NCI-H2227 (cell line): ENCODE data around the gene IFT122.
A peak's percentile ranks its signal among the peaks of the same experiment; 100 is the strongest.

Experiments used
- DNase-seq: peaks from one replicate; lab custom pipeline; 2025; ENCODE audit not compliant: unreplicated experiment; lab: John Stamatoyannopoulos, UW

Gene IFT122

GRCh38 chr3:129439226-129439816 is 703 bp upstream of the IFT122 start:
- no peak for DNase-seq

- DNase-seq = no peak
Observed at GRCh38 chr3:129440618-129441190, 680 bp downstream of the IFT122 start.

GRCh38 chr3:129441215-129441614 is 1.2 kb downstream of the IFT122 start:
- no peak for DNase-seq

- DNase-seq = peak; percentile 23
Observed at GRCh38 chr3:129441782-129442181, 1.8 kb downstream of the IFT122 start.

- no peak for DNase-seq
Observed at GRCh38 chr3:129442486-129442885, 2.5 kb downstream of the IFT122 start.

- no peak for DNase-seq
Observed at GRCh38 chr3:129442947-129443346, 2.9 kb downstream of the IFT122 start.

- DNase-seq = no peak
Observed at GRCh38 chr3:129445471-129445870, 5.4 kb downstream of the IFT122 start.

- DNase-seq = no peak
Observed at GRCh38 chr3:129446926-129447325, 6.9 kb downstream of the IFT122 start.

GRCh38 chr3:129448186-129448895 is 8.3 kb downstream of the IFT122 start:
- no peak for DNase-seq

- DNase-seq = no peak
Observed at GRCh38 chr3:129449279-129450115, 9.5 kb downstream of the IFT122 start.

- no peak for DNase-seq
Observed at GRCh38 chr3:129453732-129454131, 13.7 kb downstream of the IFT122 start.

GRCh38 chr3:129460155-129460554 is 20.1 kb downstream of the IFT122 start:
- no peak for DNase-seq

- DNase-seq = no peak
Observed at GRCh38 chr3:129460572-129460971, 20.5 kb downstream of the IFT122 start.

- no peak for DNase-seq
Observed at GRCh38 chr3:129461022-129461421, 21.0 kb downstream of the IFT122 start.

GRCh38 chr3:129461461-129462146 is 21.6 kb downstream of the IFT122 start:
- no peak for DNase-seq

- no peak for DNase-seq
Observed at GRCh38 chr3:129462361-129462968, 22.4 kb downstream of the IFT122 start.

- DNase-seq = no peak
Observed at GRCh38 chr3:129463094-129463493, 23.1 kb downstream of the IFT122 start.

- DNase-seq = no peak
Observed at GRCh38 chr3:129463716-129464115, 23.7 kb downstream of the IFT122 start.

GRCh38 chr3:129467932-129468331 is 27.9 kb downstream of the IFT122 start:
- no peak for DNase-seq

- DNase-seq = no peak
Observed at GRCh38 chr3:129469026-129469425, 29.0 kb downstream of the IFT122 start.

GRCh38 chr3:129470861-129471260 is 30.8 kb downstream of the IFT122 start:
- DNase-seq = no peak
